Subcutaneous abdominal adipose tissue (tissue), 5 donors: Measurements from ENCODE around the gene ADK.

Experiments
- H3K27ac ChIP-seq: one replicate; pipeline ENCODE4 v1.7.0; 2013; ENCODE audit warnings: low read depth, mild to moderate bottlenecking, inconsistent platforms, low read length, moderate library complexity
- H3K27me3 ChIP-seq, 5 donors: one replicate each; pipeline ENCODE4 v1.7.0; 2013; ENCODE audit warnings: low read length in 5 of 5, inconsistent platforms in 1 of 5; ENCODE audit not compliant: control insufficient read depth in 5 of 5, insufficient read depth in 4 of 5
- H3K36me3 ChIP-seq, 5 donors: one replicate each; pipeline ENCODE4 v1.7.0; 2013; ENCODE audit warnings: low read length in 5 of 5; ENCODE audit not compliant: control insufficient read depth in 5 of 5, insufficient read depth in 5 of 5
- H3K4me1 ChIP-seq, 5 donors: one replicate each; pipeline ENCODE4 v1.7.0; 2013; ENCODE audit warnings: low read length in 5 of 5, mild to moderate bottlenecking in 3 of 5, moderate library complexity in 1 of 5; ENCODE audit not compliant: control insufficient read depth in 5 of 5, insufficient read depth in 5 of 5
- H3K4me3 ChIP-seq, 5 donors: one replicate each; pipeline ENCODE4 v1.7.0; 2013; ENCODE audit warnings: low read length in 5 of 5, low read depth in 1 of 5
- H3K9ac ChIP-seq, 5 donors: one replicate each; pipeline ENCODE4 v1.7.0; 2013; ENCODE audit warnings: low read length in 5 of 5, mild to moderate bottlenecking in 4 of 5, moderate library complexity in 3 of 5
- H3K9me3 ChIP-seq, 5 donors: one replicate each; pipeline ENCODE4 v1.7.0; 2013; ENCODE audit warnings: low read length in 5 of 5; ENCODE audit not compliant: control insufficient read depth in 5 of 5
- donor health status: healthy.
- donor health status: healthy.
- donor health status: healthy.
- donor health status: healthy.
- donor health status: healthy.

Gene ADK

GRCh38 chr10:74500026-74500704 lies 349.1 kb downstream of the ADK start:
- Histone ChIP-seq H3K4me1 (peaks cover 0 to 8% (median 0%) of the 10 kb centered on the region in 5 donors), H3K9ac (no peak overlapping the region), H3K9me3 (no peaks in the 10 kb centered on the region), H3K36me3 (peaks cover 0 to 3% (median 0%) of the 10 kb centered on the region in 5 donors), H3K4me3 (no peak overlapping the region), H3K27ac (no peak overlapping the region), H3K27me3 (no peaks in the 10 kb centered on the region)

- H3K4me3 ChIP-seq, result no peak overlapping the region
- no peaks in the 10 kb centered on the region for H3K27me3 ChIP-seq
- no peak overlapping the region for H3K27ac ChIP-seq
- H3K4me1 ChIP-seq, result peaks cover 0 to 8% (median 0%) of the 10 kb centered on the region in 5 donors
- H3K9ac ChIP-seq, result no peak overlapping the region
- peaks cover 0 to 4% (median 0%) of the 10 kb centered on the region in 5 donors for H3K36me3 ChIP-seq
- H3K9me3 ChIP-seq, result no peaks in the 10 kb centered on the region
These were observed 349.8 kb downstream of the ADK start for GRCh38 chr10:74500816-74501215.

DNA sequence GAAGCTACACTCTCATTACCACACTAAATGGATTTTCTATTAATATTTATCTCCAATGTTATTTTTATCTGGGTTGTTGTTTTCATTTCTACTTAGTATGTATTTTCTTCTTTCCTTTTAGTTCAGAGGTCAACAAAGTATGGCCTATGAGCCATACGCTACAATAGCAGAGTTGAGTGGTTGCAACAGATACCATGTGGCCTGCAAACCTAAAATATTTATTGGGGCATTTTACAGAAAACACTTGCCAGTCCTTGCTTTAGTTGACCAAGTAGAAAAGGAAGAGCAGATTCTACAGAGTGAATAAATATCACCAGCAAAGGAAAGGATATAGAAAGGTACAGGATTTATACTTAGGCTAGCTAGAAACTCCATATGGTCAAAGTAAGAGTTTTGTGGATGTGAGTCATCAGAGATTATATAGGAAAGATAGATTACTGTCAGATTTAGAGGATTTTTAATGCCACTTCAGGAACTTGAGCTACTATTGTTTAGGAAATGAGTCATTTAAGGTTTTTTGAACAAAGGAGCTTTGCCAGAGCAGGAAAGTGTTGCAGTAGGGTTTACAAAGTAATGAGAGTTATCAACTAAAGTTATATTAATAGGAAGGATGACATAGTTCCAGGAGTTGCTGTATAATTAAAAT lies 352.1 kb downstream of the ADK start:
- Histone ChIP-seq H3K4me1 (peaks cover 0 to 8% (median 0%) of the 10 kb centered on the region in 5 donors), H3K27me3 (no peaks in the 10 kb centered on the region), H3K27ac (no peak overlapping the region), H3K36me3 (peaks cover 0 to 8% (median 0%) of the 10 kb centered on the region in 5 donors), H3K9ac (no peak overlapping the region), H3K9me3 (no peaks in the 10 kb centered on the region), H3K4me3 (no peak overlapping the region)

DNA sequence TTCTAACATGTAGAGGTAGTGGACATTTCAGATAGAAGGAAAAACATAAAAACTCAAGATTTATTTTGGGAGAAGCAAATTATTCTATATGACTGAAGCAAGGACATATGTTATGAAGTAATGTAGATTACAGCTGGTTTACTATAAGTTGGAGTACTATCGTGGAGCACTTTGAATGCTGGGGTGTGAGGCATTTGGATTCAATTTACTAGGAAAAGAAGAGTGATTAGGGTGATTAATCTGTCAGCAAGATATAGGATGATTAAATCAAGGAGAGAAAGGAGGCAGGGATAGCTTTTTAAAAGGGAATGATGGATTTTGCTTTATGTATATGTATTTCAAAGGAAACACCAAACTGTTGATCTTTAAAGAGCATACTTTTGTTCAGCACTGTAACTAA lies 356.9 kb downstream of the ADK start:
- peaks cover 0 to 8% (median 0%) of the 10 kb centered on the region in 5 donors for H3K36me3 ChIP-seq
- peaks cover 7 to 23% (median 16%) of the 10 kb centered on the region in 5 donors for H3K9me3 ChIP-seq
- no peak overlapping the region for H3K4me3 ChIP-seq
- H3K27me3 ChIP-seq, result no peaks in the 10 kb centered on the region
- H3K27ac ChIP-seq, result no peak overlapping the region
- peaks cover 0 to 6% (median 0%) of the 10 kb centered on the region in 5 donors for H3K4me1 ChIP-seq
- no peak overlapping the region for H3K9ac ChIP-seq

- Histone ChIP-seq H3K27ac (no peak overlapping the region), H3K9me3 (peaks cover 16 to 38% (median 30%) of the 10 kb centered on the region in 5 donors), H3K36me3 (peaks cover 0 to 8% (median 0%) of the 10 kb centered on the region in 5 donors), H3K4me1 (no peaks in the 10 kb centered on the region), H3K9ac (no peak overlapping the region), H3K4me3 (no peak overlapping the region), H3K27me3 (no peaks in the 10 kb centered on the region)
These were observed 359.6 kb downstream of the ADK start for GRCh38 chr10:74510594-74510993.

DNA sequence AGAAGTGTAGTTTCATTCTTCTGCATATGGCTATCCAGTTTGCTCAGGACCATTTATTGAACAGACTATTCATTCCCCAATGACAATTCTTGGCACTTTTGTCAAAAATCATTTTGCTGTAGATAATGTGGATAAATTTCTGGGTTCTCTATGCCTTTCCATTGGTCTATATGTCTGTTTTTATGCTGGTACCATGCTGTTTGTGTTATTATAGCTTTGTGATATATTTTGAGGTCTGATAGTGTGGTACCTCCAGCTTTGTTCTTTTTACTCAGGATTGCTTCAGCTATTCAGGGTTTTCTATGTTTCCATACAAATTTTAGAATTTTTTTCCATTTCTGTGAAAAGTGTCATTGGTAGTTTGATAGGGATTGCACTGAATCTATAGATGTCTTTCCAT lies 360.0 kb downstream of the ADK start:
- no peaks in the 10 kb centered on the region for H3K27me3 ChIP-seq
- H3K4me1 ChIP-seq, result no peaks in the 10 kb centered on the region
- peaks cover 16 to 38% (median 30%) of the 10 kb centered on the region in 5 donors for H3K9me3 ChIP-seq
- peaks cover 0 to 8% (median 0%) of the 10 kb centered on the region in 5 donors for H3K36me3 ChIP-seq
- H3K27ac ChIP-seq, result no peak overlapping the region
- no peak overlapping the region for H3K4me3 ChIP-seq
- H3K9ac ChIP-seq, result no peak overlapping the region

- Histone ChIP-seq H3K4me1 (peaks cover 0 to 2% (median 0%) of the 10 kb centered on the region in 5 donors), H3K9ac (no peak overlapping the region), H3K36me3 (peaks cover 0 to 3% (median 0%) of the 10 kb centered on the region in 5 donors), H3K27ac (no peak overlapping the region), H3K4me3 (no peak overlapping the region), H3K9me3 (peaks cover 16 to 38% (median 30%) of the 10 kb centered on the region in 5 donors), H3K27me3 (no peaks in the 10 kb centered on the region)
These were observed 363.3 kb downstream of the ADK start for GRCh38 chr10:74514322-74514721.

GRCh38 chr10:74518061-74518460 lies 367.0 kb downstream of the ADK start:
- H3K36me3 ChIP-seq, result peaks cover 0 to 3% (median 0%) of the 10 kb centered on the region in 5 donors
- H3K27me3 ChIP-seq, result no peaks in the 10 kb centered on the region
- no peak overlapping the region for H3K4me3 ChIP-seq
- no peak overlapping the region for H3K9ac ChIP-seq
- no peak overlapping the region for H3K27ac ChIP-seq
- peaks cover 0 to 2% (median 0%) of the 10 kb centered on the region in 5 donors for H3K4me1 ChIP-seq
- H3K9me3 ChIP-seq, result peaks cover 8 to 22% (median 14%) of the 10 kb centered on the region in 5 donors

DNA sequence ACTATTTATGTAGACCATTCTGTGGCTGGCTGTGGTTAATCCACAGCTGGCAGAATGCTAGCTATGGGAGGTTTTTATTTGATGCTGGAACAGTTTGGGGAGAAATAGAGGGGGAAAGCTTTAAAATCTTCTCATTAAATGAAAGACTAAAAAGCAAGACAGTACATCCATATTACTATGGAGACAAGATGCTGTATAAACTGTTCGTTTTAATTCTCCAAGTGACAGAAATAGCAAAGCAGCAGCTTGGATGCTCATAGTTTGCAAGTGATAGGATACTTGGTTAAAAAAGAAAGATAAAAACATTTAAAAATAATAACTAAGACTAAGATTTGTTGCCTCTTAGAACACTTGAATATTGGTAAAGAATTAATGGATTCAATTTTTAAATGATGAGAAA lies 370.5 kb downstream of the ADK start:
- Histone ChIP-seq H3K9me3 (no peaks in the 10 kb centered on the region), H3K27ac (no peak overlapping the region), H3K9ac (no peak overlapping the region), H3K4me3 (no peak overlapping the region), H3K27me3 (no peaks in the 10 kb centered on the region), H3K4me1 (peaks cover 0 to 2% (median 0%) of the 10 kb centered on the region in 5 donors), H3K36me3 (no peaks in the 10 kb centered on the region)

DNA sequence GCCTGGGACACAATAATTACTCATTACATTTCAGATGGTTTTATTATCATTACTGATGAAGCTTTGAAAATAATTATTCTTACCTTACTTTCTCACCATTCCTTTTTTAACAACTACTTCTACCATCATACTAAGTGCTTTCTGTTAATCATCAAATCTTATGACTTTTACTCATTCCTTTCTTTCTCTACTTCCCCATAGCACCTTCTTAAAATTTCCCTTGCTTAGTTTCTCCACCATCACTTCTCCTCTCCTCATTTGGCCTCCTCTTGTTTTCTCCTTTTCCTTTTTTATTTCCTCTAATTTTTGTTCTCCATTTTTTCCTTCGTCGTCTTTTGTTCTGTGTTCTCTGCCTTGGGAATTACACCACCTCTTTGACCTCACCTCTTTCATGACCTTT lies 372.2 kb downstream of the ADK start:
- Histone ChIP-seq H3K27me3 (no peaks in the 10 kb centered on the region), H3K9ac (no peak overlapping the region), H3K4me1 (no peaks in the 10 kb centered on the region), H3K36me3 (no peaks in the 10 kb centered on the region), H3K9me3 (no peaks in the 10 kb centered on the region), H3K4me3 (no peak overlapping the region), H3K27ac (no peak overlapping the region)
